Stimulated activated CD8-positive, alpha-beta memory T cell treated with anti-CD3 and anti-CD28 coated beads, Interleukin-7, amount 100 ng/mL, for 4 hours (primary cell): ENCODE measurements around the gene ZFP91.

Experiments
- DNase-seq, 2 donors: peaks; one replicate each; pipeline ENCODE4 v3.0.0-alpha.2; 2020; ENCODE audit warnings: low read depth in 2 of 2

Gene ZFP91

GRCh38 chr11:58628446-58628845 lies 49.6 kb downstream of the ZFP91 start:
- no peak for DNase-seq

GRCh38 chr11:58629857-58630256 lies 51.0 kb downstream of the ZFP91 start:
- no peak for DNase-seq

GRCh38 chr11:58631378-58631777 lies 52.5 kb downstream of the ZFP91 start:
- DNase-seq, result no peak

GRCh38 chr11:58632510-58632909 lies 53.6 kb downstream of the ZFP91 start:
- DNase-seq, result no peak

GRCh38 chr11:58636587-58636986 lies 57.7 kb downstream of the ZFP91 start:
- no peak for DNase-seq

- DNase-seq, result no peak
Measured at GRCh38 chr11:58637371-58637770, 58.5 kb downstream of the ZFP91 start.

- DNase-seq, result no peak
Measured at GRCh38 chr11:58639103-58639502, 60.2 kb downstream of the ZFP91 start.

- DNase-seq, result no peak
Measured at GRCh38 chr11:58639669-58640068, 60.8 kb downstream of the ZFP91 start.

GRCh38 chr11:58640386-58641023 lies 61.6 kb downstream of the ZFP91 start:
- no peak for DNase-seq

- DNase-seq, result no peak
Measured at GRCh38 chr11:58641341-58641740, 62.5 kb downstream of the ZFP91 start.

GRCh38 chr11:58641803-58642581 lies 63.1 kb downstream of the ZFP91 start:
- DNase-seq, result no peak

- no peak for DNase-seq
Measured at GRCh38 chr11:58645854-58646253, 67.0 kb downstream of the ZFP91 start.

GRCh38 chr11:58647141-58647699 lies 68.4 kb downstream of the ZFP91 start:
- DNase-seq, result no peak

- DNase-seq, result no peak
Measured at GRCh38 chr11:58647866-58648265, 69.0 kb downstream of the ZFP91 start.

- no peak for DNase-seq
Measured at GRCh38 chr11:58649623-58650022, 70.8 kb downstream of the ZFP91 start.

- DNase-seq, result no peak
Measured at GRCh38 chr11:58650496-58650895, 71.6 kb downstream of the ZFP91 start.

GRCh38 chr11:58652726-58653280 lies 73.9 kb downstream of the ZFP91 start:
- DNase-seq, result no peak

- DNase-seq, result peak; percentile 52 to 61
Measured at GRCh38 chr11:58654079-58654907, 75.4 kb downstream of the ZFP91 start.

GRCh38 chr11:58654908-58655296 lies 76.0 kb downstream of the ZFP91 start:
- no peak for DNase-seq

- no peak for DNase-seq
Measured at GRCh38 chr11:58656348-58656747, 77.5 kb downstream of the ZFP91 start.

GRCh38 chr11:58658623-58659022 lies 79.8 kb downstream of the ZFP91 start:
- DNase-seq, result no peak

- DNase-seq, result no peak
Measured at GRCh38 chr11:58659404-58659803, 80.5 kb downstream of the ZFP91 start.
